ENCODE data around the gene ASTE1. TPM values are rescaled to one million over a fixed set of nuclear protein-coding genes. Genes with fewer than 3 reads are reported as not detected.

Gene ASTE1
- total RNA-seq, 1 experiment from 2014 or later: 2.7 TPM

DNA sequence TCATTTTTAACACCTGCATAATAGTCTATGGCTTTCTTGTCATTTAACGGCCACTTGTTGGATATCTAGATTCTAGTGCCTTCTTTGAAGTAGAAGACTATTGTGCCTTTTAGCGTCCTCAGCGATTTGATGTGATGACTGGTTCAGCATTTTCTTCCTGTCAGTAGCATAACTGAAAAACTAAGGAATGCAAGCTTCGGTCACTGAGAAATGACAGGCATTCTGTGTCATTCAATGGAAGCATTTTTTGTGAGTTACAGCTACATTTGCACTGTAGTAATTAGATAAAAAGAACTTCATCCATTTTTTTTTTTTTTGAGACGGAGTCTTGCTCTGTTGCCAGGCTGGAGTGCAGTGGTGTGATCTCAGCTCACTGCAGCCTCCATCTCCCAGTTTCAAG lies 10.4 kb upstream of the ASTE1 start:
- H3K27ac Mint-ChIP-seq (ENCODE audit: low read depth, unreplicated experiment): no peak overlapping the region
- intact Hi-C loops (cut with micrococcal nuclease): loop anchor here (2.0 to 10.0 kb wide), 2 partner anchors 344 to 418 kb away; partner anchors contain the start of gene NUDT16
- TF ChIP-seq, protein P1, sequence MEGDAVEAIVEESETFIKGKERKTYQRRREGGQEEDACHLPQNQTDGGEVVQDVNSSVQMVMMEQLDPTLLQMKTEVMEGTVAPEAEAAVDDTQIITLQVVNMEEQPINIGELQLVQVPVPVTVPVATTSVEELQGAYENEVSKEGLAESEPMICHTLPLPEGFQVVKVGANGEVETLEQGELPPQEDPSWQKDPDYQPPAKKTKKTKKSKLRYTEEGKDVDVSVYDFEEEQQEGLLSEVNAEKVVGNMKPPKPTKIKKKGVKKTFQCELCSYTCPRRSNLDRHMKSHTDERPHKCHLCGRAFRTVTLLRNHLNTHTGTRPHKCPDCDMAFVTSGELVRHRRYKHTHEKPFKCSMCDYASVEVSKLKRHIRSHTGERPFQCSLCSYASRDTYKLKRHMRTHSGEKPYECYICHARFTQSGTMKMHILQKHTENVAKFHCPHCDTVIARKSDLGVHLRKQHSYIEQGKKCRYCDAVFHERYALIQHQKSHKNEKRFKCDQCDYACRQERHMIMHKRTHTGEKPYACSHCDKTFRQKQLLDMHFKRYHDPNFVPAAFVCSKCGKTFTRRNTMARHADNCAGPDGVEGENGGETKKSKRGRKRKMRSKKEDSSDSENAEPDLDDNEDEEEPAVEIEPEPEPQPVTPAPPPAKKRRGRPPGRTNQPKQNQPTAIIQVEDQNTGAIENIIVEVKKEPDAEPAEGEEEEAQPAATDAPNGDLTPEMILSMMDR (IDR thresholded peaks at IDR 0.05; ENCODE audit: unreplicated experiment): no peak
- BruUV-seq (replicated peaks): no TSS peak
- no peak overlapping the region for H3K4me3 Mint-ChIP-seq (ENCODE audit: unreplicated experiment)
- H3K36me3 Mint-ChIP-seq (ENCODE audit: insufficient read depth, unreplicated experiment): no peaks in the 10 kb centered on the region
- ChIA-PET POLR2A (interaction anchor here (0.8 to 2.4 kb wide), 3 partner anchors 10 to 11 kb away, joined by 3 to 20 read pairs (median 3); partner anchors contain the start of genes ASTE1 and NEK11), CTCF (interaction anchor here (0.7 to 1.5 kb wide), 3 partner anchors 12 to 757 kb away, joined by 3 to 6 read pairs (median 3); no protein-coding TSS in a partner anchor)
- H3K27me3 Mint-ChIP-seq (ENCODE audit: insufficient read depth, unreplicated experiment): no peaks in the 10 kb centered on the region
- H3K4me1 Mint-ChIP-seq (ENCODE audit: insufficient read depth, unreplicated experiment): peaks cover 7% of the 10 kb centered on the region
- no peaks in the 10 kb centered on the region for H3K9me3 Mint-ChIP-seq (ENCODE audit: unreplicated experiment)
- DNase-seq (ENCODE audit: unreplicated experiment): no peak

DNA sequence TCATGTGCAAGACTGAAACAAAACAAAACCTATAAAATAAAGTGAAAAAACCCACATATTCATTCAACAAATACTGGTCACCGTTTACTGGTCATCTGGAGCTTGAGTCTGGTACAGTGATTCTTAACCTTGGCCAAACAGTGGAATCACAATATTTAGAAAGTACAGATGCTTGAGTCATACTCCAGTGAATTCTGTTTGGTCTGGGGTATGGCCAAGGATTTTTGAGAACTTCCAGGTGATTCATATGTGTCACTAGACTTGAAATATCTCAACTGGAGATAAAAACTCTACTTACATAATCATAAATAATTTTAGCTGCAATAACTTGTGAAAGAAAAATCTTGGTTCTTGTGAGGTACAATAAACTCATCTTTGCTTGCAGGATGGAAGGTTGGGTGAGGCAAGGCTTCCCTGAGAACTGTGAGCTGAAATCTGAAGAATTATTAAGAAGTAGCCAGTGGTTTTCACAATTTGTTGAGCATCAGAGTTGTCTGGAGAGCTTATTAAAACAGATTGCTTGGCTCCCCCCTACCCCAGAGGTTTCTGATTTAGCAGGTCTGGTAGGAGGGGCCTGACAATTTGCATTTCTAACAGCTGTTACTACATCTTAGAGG lies 9.7 kb upstream of the ASTE1 start:
- H3K27me3 Mint-ChIP-seq (ENCODE audit: insufficient read depth, unreplicated experiment): no peaks in the 10 kb centered on the region
- no peaks in the 10 kb centered on the region for H3K9me3 Mint-ChIP-seq (ENCODE audit: unreplicated experiment)
- intact Hi-C loops (cut with micrococcal nuclease): loop anchor here (2.0 to 10.0 kb wide), 2 partner anchors 344 to 418 kb away; partner anchors contain the start of gene NUDT16
- TF ChIP-seq, protein P1 (IDR thresholded peaks at IDR 0.05; ENCODE audit: unreplicated experiment): no peak
- H3K27ac Mint-ChIP-seq (ENCODE audit: low read depth, unreplicated experiment): no peak overlapping the region
- ChIA-PET CTCF (interaction anchor here (1.0 to 1.9 kb wide), 6 partner anchors 9 to 759 kb away, joined by 3 to 7 read pairs (median 4); partner anchors contain the start of genes ASTE1 and NEK11), POLR2A (interaction anchor here (0.8 to 2.4 kb wide), 4 partner anchors 10 to 346 kb away, joined by 3 to 20 read pairs (median 3); partner anchors contain the start of genes ASTE1 and NEK11)
- H3K4me1 Mint-ChIP-seq (ENCODE audit: insufficient read depth, unreplicated experiment): peaks cover 7% of the 10 kb centered on the region
- peaks cover 3% of the 10 kb centered on the region for H3K36me3 Mint-ChIP-seq (ENCODE audit: insufficient read depth, unreplicated experiment)
- peak; percentile 70 for DNase-seq (ENCODE audit: unreplicated experiment)
- no TSS peak for BruUV-seq (replicated peaks)
- H3K4me3 Mint-ChIP-seq (ENCODE audit: unreplicated experiment): no peak overlapping the region

DNA sequence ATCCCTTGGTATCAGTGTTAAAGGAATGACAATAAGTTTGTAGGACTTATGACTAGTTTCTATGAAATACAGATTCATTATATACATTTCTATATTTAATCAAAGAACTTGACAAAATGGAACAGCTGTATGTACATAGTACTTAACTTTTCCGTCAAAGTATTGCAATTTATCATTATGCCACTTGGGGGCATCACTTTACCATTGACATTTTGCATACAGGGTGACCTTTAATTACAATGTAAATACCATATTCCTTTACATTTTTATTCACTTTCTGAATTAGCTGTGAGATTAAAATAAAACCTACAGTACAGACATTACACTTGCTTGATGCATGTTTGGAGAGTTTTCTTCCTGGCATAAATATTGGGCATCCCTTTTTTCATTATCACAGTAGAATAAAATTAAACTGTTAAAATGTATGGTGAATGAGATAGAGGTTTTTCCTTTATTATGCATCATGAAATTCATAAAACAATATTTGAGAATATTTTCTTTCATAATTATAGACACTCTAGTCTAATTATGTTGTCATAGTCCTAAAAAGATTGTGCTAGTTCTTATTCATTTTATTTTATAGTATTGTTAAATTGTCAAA lies 7.0 kb upstream of the ASTE1 start:
- ChIA-PET POLR2A (interaction anchor here (1.0 kb wide), 1 partner anchor 104 kb away, joined by 3 read pairs; no protein-coding TSS in a partner anchor), CTCF (interaction anchor here (0.6 to 2.1 kb wide), 24 partner anchors 8 to 995 kb away, joined by 3 to 15 read pairs (median 4); no protein-coding TSS in a partner anchor)
- peak; percentile 56 for DNase-seq (ENCODE audit: unreplicated experiment)
- Mint-ChIP-seq H3K4me3 (ENCODE audit: unreplicated experiment) (no peak overlapping the region), H3K4me1 (ENCODE audit: insufficient read depth, unreplicated experiment) (peaks cover 7% of the 10 kb centered on the region), H3K9me3 (ENCODE audit: unreplicated experiment) (no peaks in the 10 kb centered on the region), H3K27me3 (ENCODE audit: insufficient read depth, unreplicated experiment) (no peaks in the 10 kb centered on the region), H3K27ac (ENCODE audit: low read depth, unreplicated experiment) (no peak overlapping the region), H3K36me3 (ENCODE audit: insufficient read depth, unreplicated experiment) (peaks cover 22% of the 10 kb centered on the region)
- BruUV-seq (replicated peaks): no TSS peak
- intact Hi-C loops (cut with micrococcal nuclease): loop anchor here (2.0 to 10.0 kb wide), 4 partner anchors 421 to 1149 kb away; no protein-coding TSS in a partner anchor
- TF ChIP-seq, protein P1 (IDR thresholded peaks at IDR 0.05; ENCODE audit: unreplicated experiment): peak; percentile 67

DNA sequence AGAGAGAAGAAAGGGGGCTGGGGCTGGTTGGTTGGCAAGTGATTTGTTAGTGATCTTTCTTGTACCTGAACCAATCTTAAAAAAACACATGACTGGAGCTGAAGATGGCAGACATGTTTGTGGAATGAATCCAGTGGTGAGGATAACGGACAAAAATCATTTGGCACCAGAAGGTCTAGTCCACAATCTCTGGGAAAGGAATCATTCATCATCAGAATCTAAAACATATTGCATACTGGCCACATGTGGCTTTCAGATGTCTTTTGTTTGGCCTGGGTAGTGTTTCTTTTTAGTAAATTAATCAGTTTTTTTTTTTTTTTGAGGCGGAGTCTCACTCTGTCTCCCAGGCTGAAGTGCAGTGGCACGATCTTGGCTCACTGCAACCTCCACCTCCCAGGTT lies 5.0 kb upstream of the ASTE1 start:
- Mint-ChIP-seq H3K9me3 (ENCODE audit: unreplicated experiment) (no peaks in the 10 kb centered on the region), H3K4me3 (ENCODE audit: unreplicated experiment) (no peak overlapping the region), H3K27me3 (ENCODE audit: insufficient read depth, unreplicated experiment) (no peaks in the 10 kb centered on the region), H3K27ac (ENCODE audit: low read depth, unreplicated experiment) (no peak overlapping the region), H3K4me1 (ENCODE audit: insufficient read depth, unreplicated experiment) (peaks cover 5% of the 10 kb centered on the region), H3K36me3 (ENCODE audit: insufficient read depth, unreplicated experiment) (peaks cover 22% of the 10 kb centered on the region)
- intact Hi-C loops (cut with micrococcal nuclease): loop anchor here (2.0 to 10.0 kb wide), 4 partner anchors 423 to 1151 kb away; no protein-coding TSS in a partner anchor
- CTCF ChIA-PET: interaction anchor here (0.8 to 0.9 kb wide), 2 partner anchors 764 to 976 kb away, joined by 3 to 4 read pairs; no protein-coding TSS in a partner anchor
- POLR2A ChIA-PET: interaction anchor here (0.6 kb wide), 1 partner anchor 266 kb away, joined by 3 read pairs; no protein-coding TSS in a partner anchor
- BruUV-seq (replicated peaks): no TSS peak
- TF ChIP-seq, protein P1 (IDR thresholded peaks at IDR 0.05; ENCODE audit: unreplicated experiment): no peak
- DNase-seq (ENCODE audit: unreplicated experiment): no peak
